Ishikawa (cell line): ENCODE data around the gene CELF2.

ENCODE experiments used
- CEBPB ChIP-seq: IDR thresholded peaks from 2 replicates; pipeline ENCODE4 v1.6.1; 2012
- EP300 ChIP-seq: IDR thresholded peaks from 2 replicates; pipeline ENCODE4 v1.6.1; 2012; ENCODE audit warnings: borderline replicate concordance
- RAD21 ChIP-seq: IDR thresholded peaks from 2 replicates; pipeline ENCODE4 v1.6.1; 2012; ENCODE audit warnings: low read depth
- TF ChIP-seq, protein P1 (sequence below): IDR thresholded peaks from 2 replicates; pipeline ENCODE4 v1.6.1; 2012; ENCODE audit warnings: low read depth, mild to moderate bottlenecking

DNA sequence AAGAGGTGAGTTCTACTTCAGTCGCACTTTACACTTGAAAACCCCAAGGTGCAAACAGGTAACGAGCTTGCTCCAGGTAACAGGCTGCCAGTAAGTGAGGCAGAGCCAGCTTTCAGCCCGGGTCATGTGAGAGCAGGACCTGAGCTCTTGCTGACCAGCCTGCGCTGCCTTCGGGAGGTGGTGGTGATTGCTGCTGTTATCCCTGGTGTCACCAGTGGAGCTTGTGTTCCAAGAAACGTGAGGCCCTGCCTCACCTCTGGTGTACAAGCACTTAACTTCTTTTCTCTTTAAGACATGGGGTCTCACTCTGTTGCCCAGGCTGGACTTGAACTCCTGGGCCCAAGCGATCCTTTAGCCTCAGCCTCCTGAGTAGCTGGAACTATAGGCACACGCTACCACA, 265.0 kb downstream of the CELF2 start:
- TF ChIP-seq CEBPB (no peak), EP300 (no peak), RAD21 (no peak)
- TF ChIP-seq, protein P1, sequence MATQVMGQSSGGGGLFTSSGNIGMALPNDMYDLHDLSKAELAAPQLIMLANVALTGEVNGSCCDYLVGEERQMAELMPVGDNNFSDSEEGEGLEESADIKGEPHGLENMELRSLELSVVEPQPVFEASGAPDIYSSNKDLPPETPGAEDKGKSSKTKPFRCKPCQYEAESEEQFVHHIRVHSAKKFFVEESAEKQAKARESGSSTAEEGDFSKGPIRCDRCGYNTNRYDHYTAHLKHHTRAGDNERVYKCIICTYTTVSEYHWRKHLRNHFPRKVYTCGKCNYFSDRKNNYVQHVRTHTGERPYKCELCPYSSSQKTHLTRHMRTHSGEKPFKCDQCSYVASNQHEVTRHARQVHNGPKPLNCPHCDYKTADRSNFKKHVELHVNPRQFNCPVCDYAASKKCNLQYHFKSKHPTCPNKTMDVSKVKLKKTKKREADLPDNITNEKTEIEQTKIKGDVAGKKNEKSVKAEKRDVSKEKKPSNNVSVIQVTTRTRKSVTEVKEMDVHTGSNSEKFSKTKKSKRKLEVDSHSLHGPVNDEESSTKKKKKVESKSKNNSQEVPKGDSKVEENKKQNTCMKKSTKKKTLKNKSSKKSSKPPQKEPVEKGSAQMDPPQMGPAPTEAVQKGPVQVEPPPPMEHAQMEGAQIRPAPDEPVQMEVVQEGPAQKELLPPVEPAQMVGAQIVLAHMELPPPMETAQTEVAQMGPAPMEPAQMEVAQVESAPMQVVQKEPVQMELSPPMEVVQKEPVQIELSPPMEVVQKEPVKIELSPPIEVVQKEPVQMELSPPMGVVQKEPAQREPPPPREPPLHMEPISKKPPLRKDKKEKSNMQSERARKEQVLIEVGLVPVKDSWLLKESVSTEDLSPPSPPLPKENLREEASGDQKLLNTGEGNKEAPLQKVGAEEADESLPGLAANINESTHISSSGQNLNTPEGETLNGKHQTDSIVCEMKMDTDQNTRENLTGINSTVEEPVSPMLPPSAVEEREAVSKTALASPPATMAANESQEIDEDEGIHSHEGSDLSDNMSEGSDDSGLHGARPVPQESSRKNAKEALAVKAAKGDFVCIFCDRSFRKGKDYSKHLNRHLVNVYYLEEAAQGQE = no peak
